Middle frontal gyrus (tissue), 1 donor: Measurements from ENCODE around the gene TMEM151A.
A peak's percentile ranks its signal among the peaks of the same experiment; 100 is the strongest.

Source experiments
- DNase-seq: peaks from one replicate; pipeline ENCODE4 v3.0.0-alpha.2; 2015; ENCODE audit warnings: low spot score; ENCODE audit errors: extremely low spot score

Gene TMEM151A

GRCh38 chr11:66322732-66323427, 31.2 kb downstream of the TMEM151A start:
- no peak for DNase-seq

DNA sequence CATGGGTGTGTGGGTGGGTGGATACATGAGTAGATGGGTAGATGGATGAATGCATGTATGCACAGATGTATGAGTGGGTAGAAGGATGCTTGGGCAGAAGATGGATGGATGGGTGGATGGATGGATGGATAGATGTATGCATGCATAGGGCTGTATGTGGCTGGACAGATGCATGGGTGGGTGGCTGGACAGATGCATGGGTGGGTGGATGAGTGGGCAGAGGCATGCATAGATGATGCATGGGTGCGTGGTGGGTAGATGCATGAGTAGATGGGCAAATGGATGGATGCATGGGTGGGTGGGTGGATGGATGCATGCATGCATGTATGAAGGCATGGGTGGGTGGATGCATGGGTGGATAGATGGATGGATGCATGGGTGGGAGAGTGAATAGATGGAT, 32.0 kb downstream of the TMEM151A start:
- no peak for DNase-seq

- no peak for DNase-seq
Observed at GRCh38 chr11:66324664-66325063, 33.0 kb downstream of the TMEM151A start.

- DNase-seq: no peak
Observed at GRCh38 chr11:66325263-66325671, 33.6 kb downstream of the TMEM151A start.

DNA sequence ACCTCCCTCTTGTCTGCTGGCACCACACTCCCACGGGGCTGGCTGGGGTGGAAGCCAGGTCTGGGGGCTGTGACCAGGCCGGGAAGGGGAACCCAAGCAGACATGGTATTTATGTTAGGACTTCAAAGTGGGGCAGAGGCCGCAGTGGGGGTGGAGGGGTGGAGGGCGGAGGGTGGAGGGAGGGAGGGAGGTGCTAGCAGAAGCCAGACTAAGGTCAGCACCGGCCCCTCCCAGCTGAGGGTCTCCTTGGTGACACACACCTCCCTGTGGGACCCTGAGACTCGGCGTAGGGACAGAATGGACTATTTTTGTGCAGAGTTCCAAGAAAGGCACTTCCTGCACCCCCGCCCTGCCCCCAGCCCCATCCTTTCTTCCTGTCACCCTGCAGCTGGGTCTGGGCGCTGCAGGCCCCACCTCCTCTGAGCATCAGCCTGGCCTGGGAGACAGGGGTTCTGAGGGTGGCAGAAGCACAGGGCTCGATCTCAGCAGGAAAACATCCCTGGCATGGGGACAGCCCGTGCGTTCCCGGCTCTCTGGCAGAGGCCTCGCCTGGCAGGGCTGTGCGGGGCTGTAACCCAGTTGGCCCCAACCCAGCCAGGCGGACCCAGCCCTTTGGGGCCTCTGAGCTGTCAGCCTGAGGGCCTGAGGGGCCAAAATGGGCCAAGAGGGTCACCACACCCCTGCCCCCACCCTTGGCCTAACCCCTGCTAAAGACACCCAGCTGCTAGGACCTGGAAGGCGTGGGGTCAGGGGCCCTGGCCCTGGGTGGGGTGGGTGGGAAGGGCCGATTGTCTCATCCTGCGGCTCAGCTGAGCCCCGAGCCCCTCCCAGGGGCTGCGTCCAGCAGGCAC, 34.8 kb downstream of the TMEM151A start:
- DNase-seq: no peak

DNA sequence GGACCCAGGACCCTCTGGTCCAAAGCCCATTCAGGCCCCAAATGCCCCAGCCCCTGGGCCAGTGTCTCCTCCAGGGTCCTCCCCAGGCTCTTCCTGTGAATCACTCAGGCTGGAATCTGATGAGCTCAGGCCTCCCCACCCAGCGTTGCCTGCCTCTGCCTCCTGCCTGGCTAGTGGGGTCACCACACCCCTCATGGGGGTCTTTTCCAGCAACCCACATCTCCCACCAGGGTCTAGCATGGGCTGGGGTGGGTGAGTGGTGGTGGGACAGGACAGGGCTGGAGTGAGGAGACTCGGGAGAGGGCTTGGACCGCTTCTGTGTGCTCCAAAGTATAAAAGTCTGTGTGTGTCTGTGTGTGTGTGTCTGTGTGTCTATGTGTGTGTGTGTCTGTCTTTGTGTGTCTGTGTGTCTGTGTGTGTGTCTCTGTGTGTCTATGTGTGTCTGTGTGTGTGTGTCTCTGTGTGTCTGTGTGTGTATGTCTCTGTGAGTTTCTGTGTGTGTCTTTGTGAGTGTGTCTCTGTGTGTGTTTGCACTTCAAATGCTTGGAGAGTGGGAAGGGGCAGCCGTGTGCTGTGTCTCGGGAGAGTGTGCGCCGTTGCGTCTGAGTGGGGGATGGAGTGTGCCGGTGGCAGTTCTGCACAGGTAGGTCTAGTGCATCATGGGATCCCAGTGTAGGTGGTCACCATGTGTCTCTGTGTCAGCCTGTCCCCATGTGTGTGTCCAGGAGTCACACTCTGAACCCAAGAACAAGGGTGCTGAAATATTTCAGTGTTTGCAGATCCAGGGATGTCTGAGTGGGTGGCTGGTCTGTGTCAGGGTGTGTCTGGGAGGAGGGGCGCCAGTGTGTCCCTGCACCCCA, 35.7 kb downstream of the TMEM151A start:
- DNase-seq: no peak

GRCh38 chr11:66328031-66328301, 36.3 kb downstream of the TMEM151A start:
- no peak for DNase-seq

- peak; percentile 46 for DNase-seq
Observed at GRCh38 chr11:66328302-66329144, 36.8 kb downstream of the TMEM151A start.

- DNase-seq: no peak
Observed at GRCh38 chr11:66329165-66329673, 37.5 kb downstream of the TMEM151A start.

DNA sequence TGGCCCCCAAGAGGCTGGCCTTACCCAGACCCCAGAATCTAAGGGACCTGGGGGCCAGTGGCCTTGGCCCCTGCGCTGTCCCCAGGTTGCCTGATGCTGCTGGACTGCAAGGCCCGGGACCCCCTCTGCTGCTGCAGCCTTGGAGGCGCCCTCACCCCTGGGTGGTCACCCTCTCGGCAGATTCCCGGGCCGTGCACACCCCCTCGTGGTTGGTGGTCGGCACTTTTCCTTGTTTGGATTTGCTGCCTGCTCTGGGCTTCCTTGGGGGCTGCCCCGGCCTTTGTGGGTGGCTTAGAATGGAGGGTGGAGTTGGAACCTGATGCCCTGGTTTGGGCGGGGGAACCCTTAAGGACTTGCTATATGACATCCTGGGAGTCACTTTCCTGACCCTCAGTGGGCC, 39.2 kb downstream of the TMEM151A start:
- no peak for DNase-seq

DNA sequence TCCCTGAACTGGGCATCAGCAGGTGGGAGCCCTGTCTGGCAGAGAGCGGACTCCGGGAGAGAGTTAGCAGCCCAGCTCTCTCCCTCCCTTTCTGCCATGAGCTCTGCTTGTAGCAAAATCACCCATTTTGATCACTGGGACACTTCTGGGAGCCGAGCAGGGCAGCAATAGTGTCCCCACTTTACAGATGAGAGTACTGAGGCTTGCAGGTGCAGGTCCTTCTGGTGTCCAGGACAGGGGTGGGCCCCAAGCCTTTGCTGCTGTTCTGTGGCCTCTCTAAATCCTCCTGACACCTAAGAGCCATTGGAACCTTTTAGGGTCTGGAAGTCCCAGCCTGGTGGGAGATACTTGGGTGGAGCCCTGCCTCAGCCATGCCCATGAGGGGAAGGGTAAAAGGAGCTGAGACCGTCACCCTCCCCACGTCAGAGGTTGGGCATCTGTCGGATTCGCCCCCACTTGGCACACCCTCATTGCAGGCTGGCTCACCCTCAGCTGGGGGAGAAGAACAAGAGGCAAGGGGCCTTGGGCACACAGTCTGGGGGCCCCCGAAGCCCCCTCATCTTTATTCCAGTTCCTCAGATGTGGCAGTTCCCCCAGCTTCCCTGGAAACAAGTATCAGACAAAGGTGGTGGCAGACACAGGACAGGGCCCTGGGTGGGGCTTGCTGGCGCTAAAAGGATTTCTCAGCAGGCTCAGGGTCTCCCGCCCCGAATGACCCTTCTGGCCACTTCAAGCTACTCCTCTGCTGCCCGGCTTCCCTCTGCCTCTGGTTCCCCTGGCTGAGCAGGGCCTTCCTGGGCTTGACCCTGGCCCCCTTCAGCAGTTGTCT, 40.1 kb downstream of the TMEM151A start:
- no peak for DNase-seq

- DNase-seq: no peak
Observed at GRCh38 chr11:66332371-66333219, 40.9 kb downstream of the TMEM151A start.

DNA sequence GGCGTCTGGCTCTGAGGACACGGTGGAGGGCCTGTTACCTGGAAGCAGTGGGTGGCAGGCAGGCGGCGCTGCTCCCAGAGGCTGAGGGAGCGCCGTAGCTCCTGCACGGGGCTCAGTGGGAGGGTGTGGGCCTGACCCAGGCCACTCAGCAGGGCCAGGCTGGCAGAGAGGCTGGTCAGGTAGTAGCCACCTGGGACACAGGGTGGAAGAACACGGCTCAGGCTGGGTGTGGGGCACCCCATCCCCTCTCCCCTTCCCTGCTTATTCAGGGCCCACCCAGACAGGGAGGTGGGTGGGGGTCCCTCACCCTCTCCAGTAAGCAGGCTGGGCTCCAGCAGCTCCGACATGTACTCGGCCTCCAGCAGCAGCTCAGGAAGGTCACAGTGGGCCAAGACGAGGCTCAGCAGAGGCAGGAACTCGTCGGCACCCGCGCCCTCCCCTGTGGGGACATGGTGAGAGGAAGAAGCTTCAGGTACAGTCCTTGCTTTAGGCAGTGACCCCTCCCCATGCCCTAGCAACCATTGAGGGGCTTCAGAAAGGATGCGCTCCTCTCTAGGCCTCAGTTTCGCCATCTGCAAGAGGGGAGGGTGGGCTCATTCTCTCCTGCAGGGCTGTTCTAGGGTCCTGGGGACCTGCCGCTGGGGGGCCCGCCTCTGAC, 41.7 kb downstream of the TMEM151A start:
- no peak for DNase-seq

DNA sequence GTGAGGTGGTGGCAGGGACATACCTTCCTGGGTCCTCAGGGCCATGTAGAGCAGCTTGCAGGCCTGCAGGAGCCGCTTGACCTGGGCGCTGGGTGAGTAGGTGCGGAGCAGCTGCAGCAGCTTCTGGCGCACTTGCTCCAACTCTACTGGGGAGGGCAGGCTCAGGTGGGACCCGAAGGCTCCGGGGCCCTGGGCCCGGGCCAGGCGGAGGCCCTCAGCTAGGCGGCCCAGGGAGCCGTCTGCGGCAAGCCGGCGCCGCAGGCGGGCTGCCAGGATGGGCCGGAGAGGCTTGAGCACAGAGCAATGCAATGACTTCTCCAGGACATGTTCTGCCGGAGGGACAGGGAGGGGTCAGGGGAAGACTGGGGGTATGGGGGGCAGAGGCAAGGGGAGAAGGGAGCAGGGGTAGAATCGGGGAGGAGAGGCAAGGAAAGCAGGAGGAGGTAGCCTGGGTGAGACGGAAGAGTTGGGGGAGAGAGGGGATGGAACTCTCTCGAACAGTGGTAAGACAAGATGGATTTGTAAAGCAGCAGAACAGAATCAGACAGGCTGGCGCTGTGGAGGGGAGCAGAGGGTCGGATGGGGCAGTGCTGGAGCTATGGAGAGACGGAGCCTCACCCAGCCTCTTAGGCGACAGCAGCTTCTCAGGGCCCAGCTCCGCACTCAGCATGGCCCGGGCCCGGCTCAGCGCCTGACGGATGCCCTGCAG, 42.4 kb downstream of the TMEM151A start:
- DNase-seq: no peak

- DNase-seq: no peak
Observed at GRCh38 chr11:66334605-66335442, 43.1 kb downstream of the TMEM151A start.

DNA sequence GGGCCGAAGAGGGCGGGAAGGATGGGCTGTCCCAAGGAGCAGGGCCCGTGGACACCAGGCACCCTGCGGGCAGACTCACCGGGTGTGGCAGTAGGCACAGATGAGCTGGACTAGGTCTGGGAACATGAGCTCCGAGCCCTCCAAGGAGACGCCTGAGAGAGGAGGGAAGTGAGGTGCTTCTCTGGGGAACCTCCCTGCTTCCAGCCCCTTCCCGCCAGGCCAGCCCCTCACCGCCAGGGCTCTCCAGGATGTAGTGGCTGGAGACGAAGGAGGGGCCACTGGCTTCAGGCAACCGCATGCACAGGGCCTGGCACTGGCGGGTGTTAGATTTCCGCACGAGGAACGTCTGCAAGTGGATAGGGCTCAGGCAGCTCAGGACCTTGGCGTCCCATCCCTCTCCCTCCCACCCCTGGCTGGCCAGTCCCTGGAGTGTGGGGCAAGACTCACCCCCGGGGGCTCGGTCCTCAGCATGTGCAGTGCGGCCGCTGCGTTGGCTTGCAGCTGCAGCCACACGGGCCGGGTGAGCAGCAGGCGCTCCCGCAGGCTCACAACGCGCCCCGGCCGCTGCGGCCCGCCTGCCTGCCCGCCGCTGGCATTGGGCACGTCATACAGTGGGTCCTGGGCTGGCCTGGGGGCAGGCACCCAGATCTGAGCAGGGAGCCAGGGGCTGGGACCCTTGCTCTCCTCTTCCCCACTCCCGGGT, 44.0 kb downstream of the TMEM151A start:
- DNase-seq: no peak
